Natural killer cell (primary cell): Measurements from ENCODE around the gene CFAP20. TPM values are rescaled to one million over a fixed set of nuclear protein-coding genes. Genes with fewer than 3 reads are reported as not detected.

ENCODE experiments used
- ATAC-seq, 3 donors: fragments of 150-1000 bp in 2 of 3; fragments of 200-7000 bp in 1 of 3; cut with Tn5 transposase; 1 replicate in 1 of 3; 2 replicates in 2 of 3; pipeline ENCODE4 v1.10.0; 2021; ENCODE audit warnings: mild to moderate bottlenecking in 2 of 3, moderate library complexity in 2 of 3
- DNase-seq, 2 donors: peaks; one replicate each; pipeline versions ENCODE4 v3.0.0 to v3.0.0-alpha.2; 2013 to 2021; ENCODE audit warnings: mixed read lengths in 1 of 2
- H3K27ac ChIP-seq: one replicate; pipeline ENCODE4 v1.5.1; 2013; ENCODE audit warnings: mild to moderate bottlenecking, low read length
- H3K27me3 ChIP-seq: one replicate; pipeline ENCODE4 v1.6.1; 2013; ENCODE audit warnings: low read length; ENCODE audit not compliant: control insufficient read depth, insufficient read depth
- H3K36me3 ChIP-seq: one replicate; pipeline ENCODE4 v1.6.1; 2013; ENCODE audit warnings: low read length; ENCODE audit not compliant: control insufficient read depth, insufficient read depth
- H3K4me1 ChIP-seq: one replicate; pipeline ENCODE4 v1.6.1; 2013; ENCODE audit warnings: low read length; ENCODE audit not compliant: control insufficient read depth, insufficient read depth
- H3K4me3 ChIP-seq: one replicate; pipeline ENCODE4 v1.5.1; 2013; ENCODE audit warnings: low read length
- H3K9me3 ChIP-seq: one replicate; pipeline ENCODE4 v1.6.1; 2013; ENCODE audit warnings: low read length; ENCODE audit not compliant: control insufficient read depth, insufficient read depth
- H3K27ac Mint-ChIP-seq, 2 donors: one replicate each; pipeline ENCODE4 v1.8.0; 2022; ENCODE audit warnings: mild to moderate bottlenecking in 2 of 2, mixed read lengths in 2 of 2, moderate library complexity in 1 of 2
- H3K27me3 Mint-ChIP-seq, 2 donors: one replicate each; pipeline ENCODE4 v1.8.0; 2022; ENCODE audit warnings: low read depth in 2 of 2, mixed read lengths in 2 of 2
- H3K36me3 Mint-ChIP-seq: one replicate; pipeline ENCODE4 v1.8.0; 2022; ENCODE audit warnings: mixed read lengths
- H3K4me1 Mint-ChIP-seq, 2 donors: one replicate each; pipeline ENCODE4 v1.8.0; 2022; ENCODE audit warnings: mixed read lengths in 2 of 2
- H3K4me3 Mint-ChIP-seq: one replicate; pipeline ENCODE4 v1.8.0; 2022; ENCODE audit warnings: mild to moderate bottlenecking, moderate library complexity, mixed read lengths
- H3K9me3 Mint-ChIP-seq, 2 donors: one replicate each; pipeline ENCODE4 v1.8.0; 2022; ENCODE audit warnings: mixed read lengths in 2 of 2
- WGBS: methylation state at CpG from one replicate; pipeline ENCODE4 v1.1.7; 2013; ENCODE audit warnings: missing lambda C conversion rate; ENCODE audit not compliant: insufficient coverage; 5-methylcytosine and 5-hydroxymethylcytosine counted together
- intact Hi-C: fragments of 100-400 bp; cut with micrococcal nuclease; formaldehyde crosslinking; loops from one replicate; pipeline ENCODE4 v1.14.2; 2022
- total RNA-seq, 4 donors: library from RNA; stranded (reverse); fragments of 120-200 nt in 1 of 4; gene quantifications; one replicate each; pipeline versions ENCODE4 v1.2.3 to v1.2.4, GENCODE V29; 2013 to 2022
- TF ChIP-seq, protein P1 (sequence below): fragments of 200-600 bp; IDR thresholded peaks from one replicate; pipeline ENCODE4 v1.8.0; 2022; ENCODE audit warnings: antibody characterized with exemption

The CFAP20 gene
- total RNA-seq, 3 donors from 2014 or later (not counting 1 experiment from before 2014, with no cell fraction given), result 57.9 to 137 (median 64.7) TPM

GRCh38 chr16:58088091-58088490 lies 41.1 kb downstream of the CFAP20 start:
- TF ChIP-seq, protein P1, sequence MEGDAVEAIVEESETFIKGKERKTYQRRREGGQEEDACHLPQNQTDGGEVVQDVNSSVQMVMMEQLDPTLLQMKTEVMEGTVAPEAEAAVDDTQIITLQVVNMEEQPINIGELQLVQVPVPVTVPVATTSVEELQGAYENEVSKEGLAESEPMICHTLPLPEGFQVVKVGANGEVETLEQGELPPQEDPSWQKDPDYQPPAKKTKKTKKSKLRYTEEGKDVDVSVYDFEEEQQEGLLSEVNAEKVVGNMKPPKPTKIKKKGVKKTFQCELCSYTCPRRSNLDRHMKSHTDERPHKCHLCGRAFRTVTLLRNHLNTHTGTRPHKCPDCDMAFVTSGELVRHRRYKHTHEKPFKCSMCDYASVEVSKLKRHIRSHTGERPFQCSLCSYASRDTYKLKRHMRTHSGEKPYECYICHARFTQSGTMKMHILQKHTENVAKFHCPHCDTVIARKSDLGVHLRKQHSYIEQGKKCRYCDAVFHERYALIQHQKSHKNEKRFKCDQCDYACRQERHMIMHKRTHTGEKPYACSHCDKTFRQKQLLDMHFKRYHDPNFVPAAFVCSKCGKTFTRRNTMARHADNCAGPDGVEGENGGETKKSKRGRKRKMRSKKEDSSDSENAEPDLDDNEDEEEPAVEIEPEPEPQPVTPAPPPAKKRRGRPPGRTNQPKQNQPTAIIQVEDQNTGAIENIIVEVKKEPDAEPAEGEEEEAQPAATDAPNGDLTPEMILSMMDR, result no peak

GRCh38 chr16:58087209-58087913 lies 41.8 kb downstream of the CFAP20 start:
- Mint-ChIP-seq H3K36me3 (no peaks in the 10 kb centered on the region), H3K4me3 (no peak overlapping the region), H3K9me3 (no peaks in the 10 kb centered on the region), H3K27ac (no peak overlapping the region), H3K27me3 (peaks cover 0 to 2% of the 10 kb centered on the region in 2 donors), H3K4me1 (no peaks in the 10 kb centered on the region)
- H3K27me3 ChIP-seq, result no peaks in the 10 kb centered on the region
- H3K4me3 ChIP-seq, result no peak overlapping the region
- 96% methylated on average over 23 of the region's 23 CpGs for WGBS
- TF ChIP-seq, protein P1, result no peak
- H3K4me1 ChIP-seq, result no peaks in the 10 kb centered on the region
- DNase-seq (no peak), ATAC-seq (peak in 1 of 3 donors; percentile 35)
- H3K27ac ChIP-seq, result no peak overlapping the region
- no peaks in the 10 kb centered on the region for H3K9me3 ChIP-seq
- intact Hi-C loops, result no loop called here
- no peaks in the 10 kb centered on the region for H3K36me3 ChIP-seq

More at GRCh38 chr16:58088091-58088490, 41.1 kb downstream of the CFAP20 start:
- no peak for DNase-seq
- 93% methylated on average over 4 of the region's 9 CpGs for WGBS
- ATAC-seq, result peak in 1 of 3 donors; percentile 17
- H3K4me3 ChIP-seq, result no peak overlapping the region
- no peak overlapping the region for H3K27ac Mint-ChIP-seq
- H3K27me3 ChIP-seq, result no peaks in the 10 kb centered on the region
- H3K4me3 Mint-ChIP-seq, result no peak overlapping the region
- no peaks in the 10 kb centered on the region for H3K9me3 ChIP-seq
- no peak overlapping the region for H3K27ac ChIP-seq
- intact Hi-C loops, result no loop called here
- no peaks in the 10 kb centered on the region for H3K36me3 Mint-ChIP-seq
- H3K4me1 ChIP-seq, result no peaks in the 10 kb centered on the region
- H3K4me1 Mint-ChIP-seq, result no peaks in the 10 kb centered on the region
- H3K9me3 Mint-ChIP-seq, result no peaks in the 10 kb centered on the region
- H3K36me3 ChIP-seq, result no peaks in the 10 kb centered on the region
- no peaks in the 10 kb centered on the region for H3K27me3 Mint-ChIP-seq

DNA sequence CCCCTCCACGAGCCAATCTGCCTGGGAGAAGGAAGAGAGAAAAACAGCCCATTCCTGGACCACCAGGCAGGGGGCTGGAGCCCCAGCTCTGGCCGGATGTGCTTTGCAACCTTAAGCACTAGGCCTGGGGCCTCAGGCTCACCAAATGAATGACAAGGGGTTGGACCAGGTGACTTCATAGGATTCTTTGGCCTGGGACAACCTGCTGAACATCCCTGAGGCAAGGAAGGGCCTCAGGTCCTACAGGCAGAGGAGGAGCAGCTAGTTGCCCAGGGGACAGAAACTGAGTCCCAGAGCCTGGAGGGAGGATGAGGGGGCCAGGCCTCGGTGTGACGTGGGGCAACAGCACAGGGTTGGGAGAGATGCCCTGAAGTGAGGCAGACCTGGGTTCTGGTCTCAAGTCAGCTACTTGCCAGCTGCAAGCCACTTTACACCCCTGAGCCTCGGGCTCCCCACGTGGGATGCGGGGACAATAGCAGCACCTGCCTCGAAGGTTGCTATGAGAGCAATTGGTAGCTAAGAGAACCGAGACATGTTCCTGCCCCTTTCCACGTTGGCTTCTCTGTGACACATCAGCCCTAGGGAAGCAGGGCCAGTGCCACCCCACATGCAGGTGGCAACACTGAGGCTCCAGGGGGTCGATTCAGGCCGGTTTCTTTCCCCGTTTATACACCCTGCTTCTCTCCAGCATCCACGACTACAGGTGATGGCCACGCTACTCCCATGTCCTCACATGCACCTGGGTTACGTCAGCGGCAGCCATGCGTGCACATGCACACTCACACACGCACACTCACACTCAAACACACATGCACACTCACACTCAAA lies 42.6 kb downstream of the CFAP20 start:
- no peak overlapping the region for H3K27ac ChIP-seq
- no peaks in the 10 kb centered on the region for H3K4me1 ChIP-seq
- no peaks in the 10 kb centered on the region for H3K36me3 Mint-ChIP-seq
- peaks cover 0 to 2% of the 10 kb centered on the region in 2 donors for H3K27me3 Mint-ChIP-seq
- no peak overlapping the region for H3K27ac Mint-ChIP-seq
- intact Hi-C loops, result no loop called here
- H3K4me1 Mint-ChIP-seq, result no peaks in the 10 kb centered on the region
- no peaks in the 10 kb centered on the region for H3K36me3 ChIP-seq
- no peak for ATAC-seq
- no peaks in the 10 kb centered on the region for H3K9me3 Mint-ChIP-seq
- 91% methylated on average over 19 of the region's 19 CpGs for WGBS
- no peaks in the 10 kb centered on the region for H3K9me3 ChIP-seq
- no peaks in the 10 kb centered on the region for H3K27me3 ChIP-seq
- no peak overlapping the region for H3K4me3 ChIP-seq
- H3K4me3 Mint-ChIP-seq, result no peak overlapping the region
- TF ChIP-seq, protein P1, result no peak
- DNase-seq, result no peak
